Muscle layer of colon (tissue), 2 donors: Measurements from ENCODE around the gene CCL4.
"Not testable (repeated sequence)": the region's sequence is repeated elsewhere in the genome, so short reads cannot be mapped to it uniquely, and the experiment has no call there.

Experiments used
- H3K27ac ChIP-seq: one replicate; pipeline ENCODE4 v1.7.0; 2013; ENCODE audit warnings: low read depth, mild to moderate bottlenecking, low read length, moderate library complexity
- H3K27me3 ChIP-seq, 2 donors: one replicate each; pipeline ENCODE4 v1.7.0; 2013; ENCODE audit warnings: low read length in 2 of 2, mild to moderate bottlenecking in 2 of 2; ENCODE audit not compliant: insufficient read depth in 2 of 2, control insufficient read depth in 1 of 2
- H3K36me3 ChIP-seq: one replicate; pipeline ENCODE4 v1.7.0; 2013; ENCODE audit warnings: mild to moderate bottlenecking, low read length; ENCODE audit not compliant: insufficient read depth
- H3K4me1 ChIP-seq: one replicate; pipeline ENCODE4 v1.7.0; 2013; ENCODE audit warnings: mild to moderate bottlenecking, low read length; ENCODE audit not compliant: insufficient read depth
- H3K4me3 ChIP-seq, 2 donors: one replicate each; pipeline ENCODE4 v1.7.0; 2013; ENCODE audit warnings: low read length in 2 of 2, low read depth in 1 of 2, mild to moderate bottlenecking in 1 of 2, moderate library complexity in 1 of 2
- H3K9ac ChIP-seq: one replicate; pipeline ENCODE4 v1.7.0; 2013; ENCODE audit warnings: low read length
- H3K9me3 ChIP-seq: one replicate; pipeline ENCODE4 v1.7.0; 2013; ENCODE audit warnings: mild to moderate bottlenecking, low read length
- donor health status: abdominal sarcoma.
- donor health status: Adenocarcinoma of cecum.

CCL4 gene

GRCh38 chr17:36121099-36121498, 17.5 kb downstream of the CCL4 start:
- not testable (repeated sequence) for H3K27me3 ChIP-seq, H3K36me3 ChIP-seq, H3K9ac ChIP-seq, H3K4me1 ChIP-seq, H3K4me3 ChIP-seq, H3K27ac ChIP-seq, H3K9me3 ChIP-seq

- Histone ChIP-seq H3K36me3 (no peaks in the 10 kb centered on the region), H3K27ac (no peak overlapping the region), H3K9ac (no peak overlapping the region), H3K4me1 (no peaks in the 10 kb centered on the region), H3K4me3 (no peak overlapping the region), H3K9me3 (no peaks in the 10 kb centered on the region), H3K27me3 (no peaks in the 10 kb centered on the region)
Measured at GRCh38 chr17:36123431-36123830, 19.8 kb downstream of the CCL4 start.

- no peaks in the 10 kb centered on the region for H3K36me3 ChIP-seq
- H3K4me1 ChIP-seq: no peaks in the 10 kb centered on the region
- no peaks in the 10 kb centered on the region for H3K9me3 ChIP-seq
- H3K27me3 ChIP-seq: no peaks in the 10 kb centered on the region
- no peak overlapping the region for H3K4me3 ChIP-seq
- H3K9ac ChIP-seq: no peak overlapping the region
- no peak overlapping the region for H3K27ac ChIP-seq
Measured at GRCh38 chr17:36124879-36125824, 21.5 kb downstream of the CCL4 start.

- H3K9me3 ChIP-seq: no peaks in the 10 kb centered on the region
- H3K9ac ChIP-seq: no peak overlapping the region
- H3K36me3 ChIP-seq: no peaks in the 10 kb centered on the region
- no peak overlapping the region for H3K4me3 ChIP-seq
- H3K27me3 ChIP-seq: no peaks in the 10 kb centered on the region
- H3K27ac ChIP-seq: no peak overlapping the region
- H3K4me1 ChIP-seq: no peaks in the 10 kb centered on the region
Measured at GRCh38 chr17:36127199-36127893, 23.7 kb downstream of the CCL4 start.

- Histone ChIP-seq H3K27me3 (no peaks in the 10 kb centered on the region), H3K4me1 (no peaks in the 10 kb centered on the region)
Measured at GRCh38 chr17:36127911-36128310, 24.3 kb downstream of the CCL4 start.

GRCh38 chr17:36128411-36128978, 24.9 kb downstream of the CCL4 start:
- no peak overlapping the region for H3K9ac ChIP-seq
- H3K4me1 ChIP-seq: no peaks in the 10 kb centered on the region
- no peaks in the 10 kb centered on the region for H3K27me3 ChIP-seq
- no peak overlapping the region for H3K4me3 ChIP-seq
- H3K9me3 ChIP-seq: no peaks in the 10 kb centered on the region
- H3K27ac ChIP-seq: no peak overlapping the region
- no peaks in the 10 kb centered on the region for H3K36me3 ChIP-seq

More at GRCh38 chr17:36127911-36128310, 24.3 kb downstream of the CCL4 start:
- Histone ChIP-seq H3K36me3 (no peaks in the 10 kb centered on the region), H3K27ac (no peak overlapping the region), H3K9me3 (no peaks in the 10 kb centered on the region), H3K9ac (no peak overlapping the region), H3K4me3 (no peak overlapping the region)

- no peaks in the 10 kb centered on the region for H3K9me3 ChIP-seq
- no peaks in the 10 kb centered on the region for H3K36me3 ChIP-seq
- no peaks in the 10 kb centered on the region for H3K27me3 ChIP-seq
- no peak overlapping the region for H3K27ac ChIP-seq
- H3K9ac ChIP-seq: no peak overlapping the region
- no peak overlapping the region for H3K4me3 ChIP-seq
- H3K4me1 ChIP-seq: no peaks in the 10 kb centered on the region
Measured at GRCh38 chr17:36129616-36130015, 26.0 kb downstream of the CCL4 start.

- Histone ChIP-seq H3K4me1 (no peaks in the 10 kb centered on the region), H3K27me3 (no peaks in the 10 kb centered on the region)
Measured at GRCh38 chr17:36130346-36130745, 26.7 kb downstream of the CCL4 start.

GRCh38 chr17:36131421-36131820, 27.8 kb downstream of the CCL4 start:
- no peaks in the 10 kb centered on the region for H3K27me3 ChIP-seq
- H3K9ac ChIP-seq: no peak overlapping the region
- no peaks in the 10 kb centered on the region for H3K4me1 ChIP-seq

More at GRCh38 chr17:36130346-36130745, 26.7 kb downstream of the CCL4 start:
- no peak overlapping the region for H3K9ac ChIP-seq
- H3K36me3 ChIP-seq: no peaks in the 10 kb centered on the region
- H3K4me3 ChIP-seq: no peak overlapping the region
- no peak overlapping the region for H3K27ac ChIP-seq
- H3K9me3 ChIP-seq: no peaks in the 10 kb centered on the region

GRCh38 chr17:36131931-36132330, 28.3 kb downstream of the CCL4 start:
- Histone ChIP-seq H3K4me3 (no peak overlapping the region), H3K36me3 (no peaks in the 10 kb centered on the region), H3K27me3 (no peaks in the 10 kb centered on the region), H3K9ac (no peak overlapping the region), H3K9me3 (no peaks in the 10 kb centered on the region), H3K4me1 (no peaks in the 10 kb centered on the region), H3K27ac (no peak overlapping the region)

More at GRCh38 chr17:36131421-36131820, 27.8 kb downstream of the CCL4 start:
- no peaks in the 10 kb centered on the region for H3K9me3 ChIP-seq
- H3K27ac ChIP-seq: no peak overlapping the region
- H3K36me3 ChIP-seq: no peaks in the 10 kb centered on the region
- no peak overlapping the region for H3K4me3 ChIP-seq

- Histone ChIP-seq H3K9me3 (no peaks in the 10 kb centered on the region), H3K36me3 (no peaks in the 10 kb centered on the region), H3K27ac (no peak overlapping the region), H3K27me3 (no peaks in the 10 kb centered on the region), H3K4me3 (no peak overlapping the region), H3K4me1 (no peaks in the 10 kb centered on the region), H3K9ac (no peak overlapping the region)
Measured at GRCh38 chr17:36132421-36132831, 28.8 kb downstream of the CCL4 start.
